Neural cell (in vitro differentiated cells): ENCODE data around the gene OR51D1.

Experiments
- EP300 ChIP-seq: fragments of 450-650 bp; conservative IDR thresholded peaks from 2 replicates; pipeline ENCODE4 v1.6.1; 2014; ENCODE audit warnings: antibody characterized with exemption, mild to moderate bottlenecking, moderate library complexity; ENCODE audit not compliant: poor library complexity, severe bottlenecking
- EZH2 ChIP-seq: fragments of 200-600, 300-800 bp; shearing (Covaris generic), sonication (generic); IDR thresholded peaks from 2 replicates; pipeline ENCODE4 v1.6.1; 2014; ENCODE audit warnings: antibody characterized with exemption, low read length, borderline replicate concordance, mild to moderate bottlenecking; ENCODE audit not compliant: insufficient read depth, poor library complexity, severe bottlenecking
- MXI1 ChIP-seq: fragments of 450-650 bp; conservative IDR thresholded peaks from 2 replicates; pipeline ENCODE4 v1.6.1; 2014; ENCODE audit warnings: antibody characterized with exemption, mild to moderate bottlenecking; ENCODE audit not compliant: poor library complexity, severe bottlenecking
- POLR2AphosphoS5 ChIP-seq: IDR thresholded peaks from 2 replicates; pipeline ENCODE4 v1.6.1; 2012
- RAD21 ChIP-seq: fragments of 450-650 bp; conservative IDR thresholded peaks from 2 replicates; pipeline ENCODE4 v1.6.1; 2014; ENCODE audit warnings: antibody characterized with exemption, mild to moderate bottlenecking, moderate library complexity
- REST ChIP-seq: IDR thresholded peaks from 2 replicates; pipeline ENCODE4 v1.6.1; 2012; ENCODE audit warnings: borderline replicate concordance
- SMC3 ChIP-seq: fragments of 450-650 bp; conservative IDR thresholded peaks from 2 replicates; pipeline ENCODE4 v1.6.1; 2014; ENCODE audit warnings: antibody characterized with exemption, mild to moderate bottlenecking, moderate library complexity; ENCODE audit not compliant: poor library complexity
- TAF1 ChIP-seq: IDR thresholded peaks from 2 replicates; pipeline ENCODE4 v1.6.1; 2012; ENCODE audit warnings: low read depth
- TF ChIP-seq, protein P1 (sequence below): fragments of 450-650 bp; IDR thresholded peaks from 2 replicates; pipeline ENCODE4 v1.5.1; 2014; ENCODE audit warnings: antibody characterized with exemption, mild to moderate bottlenecking, moderate library complexity; ENCODE audit not compliant: poor library complexity, severe bottlenecking

GRCh38 chr11:4664183-4664582 is 26.9 kb downstream of the OR51D1 start:
- TF ChIP-seq MXI1 (no peak), EP300 (no peak), POLR2AphosphoS5 (no peak), EZH2 (no peak), REST (no peak), SMC3 (no peak), TAF1 (no peak), RAD21 (no peak)
- TF ChIP-seq, protein P1, sequence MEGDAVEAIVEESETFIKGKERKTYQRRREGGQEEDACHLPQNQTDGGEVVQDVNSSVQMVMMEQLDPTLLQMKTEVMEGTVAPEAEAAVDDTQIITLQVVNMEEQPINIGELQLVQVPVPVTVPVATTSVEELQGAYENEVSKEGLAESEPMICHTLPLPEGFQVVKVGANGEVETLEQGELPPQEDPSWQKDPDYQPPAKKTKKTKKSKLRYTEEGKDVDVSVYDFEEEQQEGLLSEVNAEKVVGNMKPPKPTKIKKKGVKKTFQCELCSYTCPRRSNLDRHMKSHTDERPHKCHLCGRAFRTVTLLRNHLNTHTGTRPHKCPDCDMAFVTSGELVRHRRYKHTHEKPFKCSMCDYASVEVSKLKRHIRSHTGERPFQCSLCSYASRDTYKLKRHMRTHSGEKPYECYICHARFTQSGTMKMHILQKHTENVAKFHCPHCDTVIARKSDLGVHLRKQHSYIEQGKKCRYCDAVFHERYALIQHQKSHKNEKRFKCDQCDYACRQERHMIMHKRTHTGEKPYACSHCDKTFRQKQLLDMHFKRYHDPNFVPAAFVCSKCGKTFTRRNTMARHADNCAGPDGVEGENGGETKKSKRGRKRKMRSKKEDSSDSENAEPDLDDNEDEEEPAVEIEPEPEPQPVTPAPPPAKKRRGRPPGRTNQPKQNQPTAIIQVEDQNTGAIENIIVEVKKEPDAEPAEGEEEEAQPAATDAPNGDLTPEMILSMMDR: no peak
